ENCODE results near the gene FPR2. TPM values are rescaled to one million over a fixed set of nuclear protein-coding genes. Genes with fewer than 3 reads are reported as not detected.

The FPR2 gene
- total RNA-seq, 1 experiment from 2014 or later: not detected

DNA sequence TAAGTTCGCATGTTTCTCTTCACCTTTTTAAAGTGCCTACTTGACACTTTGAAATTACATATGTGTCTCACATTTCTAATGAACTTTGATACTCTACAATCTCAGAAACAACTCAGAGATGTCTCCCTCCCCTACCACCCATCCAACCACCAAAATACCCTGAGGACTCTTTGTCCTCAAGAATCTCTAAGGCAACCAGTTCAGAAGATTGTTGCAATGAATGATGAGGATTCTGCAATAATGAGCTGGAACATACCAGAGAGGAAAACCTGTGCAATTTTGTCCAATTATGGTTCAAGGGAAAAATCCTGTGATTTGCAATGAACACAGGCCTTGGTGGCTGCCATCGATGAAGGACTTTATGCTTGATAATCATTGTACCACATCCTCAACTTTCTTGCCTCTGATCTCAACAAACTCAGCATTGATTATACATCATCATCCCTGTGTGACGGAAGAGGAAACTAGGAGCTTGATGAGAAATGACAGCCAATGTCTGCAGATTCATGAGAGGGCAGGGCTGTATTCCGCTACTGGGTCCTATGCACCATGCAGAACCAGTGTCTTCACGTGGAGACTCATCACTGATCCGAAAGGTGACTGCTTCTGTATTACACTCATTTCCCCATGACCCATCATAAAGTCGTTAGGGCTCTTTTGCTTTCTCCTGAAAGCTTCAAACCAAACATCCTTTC lies 10.4 kb upstream of the FPR2 start:
- ChIA-PET CTCF (no interaction called here), POLR2A (ENCODE audit: unreplicated experiment) (no interaction called here)
- H3K4me1 ChIP-seq (replicated peaks; ENCODE audit: insufficient read depth): no peaks in the 10 kb centered on the region

DNA sequence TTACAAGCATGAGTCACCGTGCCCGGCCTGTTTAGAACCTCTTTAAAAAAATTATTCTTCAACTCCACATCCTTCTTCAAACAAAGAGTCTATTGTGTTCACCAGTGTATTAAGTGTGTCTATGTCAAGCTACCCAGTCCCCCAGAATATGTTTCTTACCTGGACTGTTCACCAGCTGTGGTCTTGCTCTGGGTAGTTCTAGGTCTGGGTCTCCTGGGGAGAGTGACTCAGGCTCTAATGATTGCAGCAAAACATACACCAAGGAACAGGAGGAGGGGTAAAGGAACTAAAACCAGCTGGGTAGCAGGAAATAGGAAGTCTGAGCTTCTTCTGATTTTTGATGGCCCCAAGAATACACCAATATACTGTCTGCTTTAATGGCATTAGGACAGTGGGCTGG lies 9.3 kb upstream of the FPR2 start, which contains the start of gene FPR1:
Gene FPR1 (minus strand): TSS at position 224 of the 400 bp plus-strand sequence. CDS start 4,884 bp downstream, outside the sequence.
- Histone ChIP-seq H3K27me3 (ENCODE audit: insufficient read depth, low read depth) (peaks cover 79% of the 10 kb centered on the region), H3K9me3 (ENCODE audit: insufficient read depth, low read depth) (no peaks in the 10 kb centered on the region), H3K4me1 (replicated peaks; ENCODE audit: insufficient read depth) (no peaks in the 10 kb centered on the region), H3K4me3 (no peak within 1 kb of the TSS), H3K36me3 (ENCODE audit: low read depth) (no peaks in the 10 kb centered on the region), H4K20me1 (ENCODE audit: insufficient read depth) (no peaks in the 10 kb centered on the region), H3K79me2 (ENCODE audit: low read depth) (no peaks in the 10 kb centered on the region), H3F3A (ENCODE audit: insufficient read depth, low read depth) (no peaks in the 10 kb centered on the region), H3K27ac (no peak within 1 kb of the TSS), H3K9me2 (ENCODE audit: insufficient read depth) (no peaks in the 10 kb centered on the region), H3K4me2 (no peak within 1 kb of the TSS), H2AFZ (no peak within 1 kb of the TSS)
- no TSS peak for BruUV-seq (replicated peaks)
- peak in 1 of 2 experiments; percentile 40 for DNase-seq
- intact Hi-C loops (cut with micrococcal nuclease; ENCODE audit: unreplicated experiment): no loop called here
- TF ChIP-seq, protein P1, sequence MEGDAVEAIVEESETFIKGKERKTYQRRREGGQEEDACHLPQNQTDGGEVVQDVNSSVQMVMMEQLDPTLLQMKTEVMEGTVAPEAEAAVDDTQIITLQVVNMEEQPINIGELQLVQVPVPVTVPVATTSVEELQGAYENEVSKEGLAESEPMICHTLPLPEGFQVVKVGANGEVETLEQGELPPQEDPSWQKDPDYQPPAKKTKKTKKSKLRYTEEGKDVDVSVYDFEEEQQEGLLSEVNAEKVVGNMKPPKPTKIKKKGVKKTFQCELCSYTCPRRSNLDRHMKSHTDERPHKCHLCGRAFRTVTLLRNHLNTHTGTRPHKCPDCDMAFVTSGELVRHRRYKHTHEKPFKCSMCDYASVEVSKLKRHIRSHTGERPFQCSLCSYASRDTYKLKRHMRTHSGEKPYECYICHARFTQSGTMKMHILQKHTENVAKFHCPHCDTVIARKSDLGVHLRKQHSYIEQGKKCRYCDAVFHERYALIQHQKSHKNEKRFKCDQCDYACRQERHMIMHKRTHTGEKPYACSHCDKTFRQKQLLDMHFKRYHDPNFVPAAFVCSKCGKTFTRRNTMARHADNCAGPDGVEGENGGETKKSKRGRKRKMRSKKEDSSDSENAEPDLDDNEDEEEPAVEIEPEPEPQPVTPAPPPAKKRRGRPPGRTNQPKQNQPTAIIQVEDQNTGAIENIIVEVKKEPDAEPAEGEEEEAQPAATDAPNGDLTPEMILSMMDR (conservative IDR thresholded peaks at IDR 0.05): no peak
- no peak for TF ChIP-seq EZH2 (IDR thresholded peaks at IDR 0.05; ENCODE audit: low read depth)
- ChIA-PET CTCF (no interaction called here), POLR2A (ENCODE audit: unreplicated experiment) (no interaction called here)

More for the DNA sequence above, 10.4 kb upstream of the FPR2 start:
- no peak overlapping the region for H3K4me2 ChIP-seq
- no TSS peak for BruUV-seq (replicated peaks)
- H3K27me3 ChIP-seq (ENCODE audit: insufficient read depth, low read depth): peaks cover 86% of the 10 kb centered on the region
- no peak overlapping the region for H2AFZ ChIP-seq
- no peaks in the 10 kb centered on the region for H3K36me3 ChIP-seq (ENCODE audit: low read depth)
- H4K20me1 ChIP-seq (ENCODE audit: insufficient read depth): no peaks in the 10 kb centered on the region
- no peaks in the 10 kb centered on the region for H3K9me2 ChIP-seq (ENCODE audit: insufficient read depth)
- TF ChIP-seq EZH2 (IDR thresholded peaks at IDR 0.05; ENCODE audit: low read depth): no peak
- TF ChIP-seq, protein P1 (conservative IDR thresholded peaks at IDR 0.05): no peak
- H3F3A ChIP-seq (ENCODE audit: insufficient read depth, low read depth): no peaks in the 10 kb centered on the region
- no peak overlapping the region for H3K4me3 ChIP-seq
- no peak overlapping the region for H3K27ac ChIP-seq
- intact Hi-C loops (cut with micrococcal nuclease; ENCODE audit: unreplicated experiment): no loop called here
- H3K9me3 ChIP-seq (ENCODE audit: insufficient read depth, low read depth): no peaks in the 10 kb centered on the region
- no peaks in the 10 kb centered on the region for H3K79me2 ChIP-seq (ENCODE audit: low read depth)
- no peak for DNase-seq

DNA sequence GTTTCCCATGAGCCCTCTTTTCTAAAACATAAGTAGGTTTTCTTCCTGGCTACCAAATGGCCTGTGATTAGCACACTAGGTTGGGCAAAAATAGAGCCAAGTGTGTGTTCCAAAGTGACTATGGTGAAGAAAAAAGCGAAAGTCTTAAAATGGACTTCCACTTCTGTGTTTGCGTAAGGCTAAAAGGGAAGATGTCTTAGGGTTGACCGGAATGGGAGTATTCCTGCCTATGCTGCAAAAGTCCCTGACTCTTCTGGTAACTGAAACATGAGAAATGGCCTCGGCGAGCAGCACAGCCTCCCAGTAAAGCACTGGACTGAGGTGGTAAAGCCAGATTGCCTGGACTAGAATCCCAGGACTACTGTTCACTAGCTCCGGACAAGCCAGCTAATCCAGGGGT lies 6.9 kb upstream of the FPR2 start:
- no peaks in the 10 kb centered on the region for H3K9me2 ChIP-seq (ENCODE audit: insufficient read depth)
- CTCF ChIA-PET: no interaction called here
- H3F3A ChIP-seq (ENCODE audit: insufficient read depth, low read depth): no peaks in the 10 kb centered on the region
- H3K4me3 ChIP-seq: no peak overlapping the region
- H3K4me1 ChIP-seq (replicated peaks; ENCODE audit: insufficient read depth): no peaks in the 10 kb centered on the region
- intact Hi-C loops (cut with micrococcal nuclease; ENCODE audit: unreplicated experiment): no loop called here
- H4K20me1 ChIP-seq (ENCODE audit: insufficient read depth): no peaks in the 10 kb centered on the region
- POLR2A ChIA-PET (ENCODE audit: unreplicated experiment): no interaction called here
- TF ChIP-seq EZH2 (IDR thresholded peaks at IDR 0.05; ENCODE audit: low read depth): no peak
- TF ChIP-seq, protein P1 (conservative IDR thresholded peaks at IDR 0.05): no peak
- no peak overlapping the region for H3K4me2 ChIP-seq
- no peaks in the 10 kb centered on the region for H3K79me2 ChIP-seq (ENCODE audit: low read depth)
- H3K27ac ChIP-seq: no peak overlapping the region
- H2AFZ ChIP-seq: no peak overlapping the region
- H3K27me3 ChIP-seq (ENCODE audit: insufficient read depth, low read depth): peaks cover 58% of the 10 kb centered on the region
- H3K9me3 ChIP-seq (ENCODE audit: insufficient read depth, low read depth): no peaks in the 10 kb centered on the region
- no TSS peak for BruUV-seq (replicated peaks)
- DNase-seq: no peak
- H3K36me3 ChIP-seq (ENCODE audit: low read depth): no peaks in the 10 kb centered on the region

Measured in PC-9 (cell line).